Tibial nerve (tissue), 4 donors: ENCODE data around the gene TSHZ2.
"Not testable (repeated sequence)": the region's sequence is repeated elsewhere in the genome, so short reads cannot be mapped to it uniquely, and the experiment has no call there.

ENCODE experiments used
- EP300 ChIP-seq, 2 donors: sonication (generic); formaldehyde crosslinking; IDR thresholded peaks; one replicate each; pipeline ENCODE4 v1.6.1; 2017; ENCODE audit warnings: antibody characterized with exemption in 2 of 2, mild to moderate bottlenecking in 1 of 2
- POLR2A ChIP-seq, 2 donors: fragments of 450-650 bp; IDR thresholded peaks; one replicate each; pipeline ENCODE4 v1.6.1; 2017; ENCODE audit warnings: antibody characterized with exemption in 2 of 2, mild to moderate bottlenecking in 2 of 2, moderate library complexity in 2 of 2
- TF ChIP-seq, protein P1 (sequence below), 5 experiments: fragments of 200-600 bp in 3 of 5; fragments of 450-650 bp in 2 of 5; sonication (generic) in 3 of 5; IDR thresholded peaks; one replicate each; pipeline ENCODE4 v1.5.1; 2016 to 2019; ENCODE audit warnings: antibody characterized with exemption in 5 of 5, mild to moderate bottlenecking in 3 of 5, moderate library complexity in 2 of 5

DNA sequence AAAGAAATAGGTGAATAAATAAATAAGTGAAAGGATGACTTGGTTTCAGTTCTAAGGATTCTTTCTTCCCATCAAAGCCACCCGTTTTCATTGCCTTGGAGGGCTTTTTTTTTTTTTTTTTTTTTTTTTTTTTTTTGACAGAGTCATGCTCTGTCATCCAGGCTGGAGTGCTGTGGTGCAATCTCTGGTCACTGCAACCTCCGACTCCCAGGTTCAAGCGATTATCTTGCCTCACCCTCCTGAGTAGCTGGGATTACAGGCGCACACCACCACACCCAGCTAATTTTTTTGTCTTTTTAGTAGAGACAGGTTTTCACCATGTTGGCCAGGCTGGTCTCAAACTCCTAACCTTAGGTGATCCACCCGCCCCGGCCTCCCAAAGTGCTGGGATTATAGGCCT, 351.3 kb downstream of the TSHZ2 start:
- TF ChIP-seq, protein P1, sequence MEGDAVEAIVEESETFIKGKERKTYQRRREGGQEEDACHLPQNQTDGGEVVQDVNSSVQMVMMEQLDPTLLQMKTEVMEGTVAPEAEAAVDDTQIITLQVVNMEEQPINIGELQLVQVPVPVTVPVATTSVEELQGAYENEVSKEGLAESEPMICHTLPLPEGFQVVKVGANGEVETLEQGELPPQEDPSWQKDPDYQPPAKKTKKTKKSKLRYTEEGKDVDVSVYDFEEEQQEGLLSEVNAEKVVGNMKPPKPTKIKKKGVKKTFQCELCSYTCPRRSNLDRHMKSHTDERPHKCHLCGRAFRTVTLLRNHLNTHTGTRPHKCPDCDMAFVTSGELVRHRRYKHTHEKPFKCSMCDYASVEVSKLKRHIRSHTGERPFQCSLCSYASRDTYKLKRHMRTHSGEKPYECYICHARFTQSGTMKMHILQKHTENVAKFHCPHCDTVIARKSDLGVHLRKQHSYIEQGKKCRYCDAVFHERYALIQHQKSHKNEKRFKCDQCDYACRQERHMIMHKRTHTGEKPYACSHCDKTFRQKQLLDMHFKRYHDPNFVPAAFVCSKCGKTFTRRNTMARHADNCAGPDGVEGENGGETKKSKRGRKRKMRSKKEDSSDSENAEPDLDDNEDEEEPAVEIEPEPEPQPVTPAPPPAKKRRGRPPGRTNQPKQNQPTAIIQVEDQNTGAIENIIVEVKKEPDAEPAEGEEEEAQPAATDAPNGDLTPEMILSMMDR (IDR thresholded peaks at IDR 0.05) = not testable (repeated sequence)
- TF ChIP-seq POLR2A, EP300 (IDR thresholded peaks at IDR 0.05): not testable (repeated sequence)
